Measurements from ENCODE around the gene MED22.

The MED22 gene

DNA sequence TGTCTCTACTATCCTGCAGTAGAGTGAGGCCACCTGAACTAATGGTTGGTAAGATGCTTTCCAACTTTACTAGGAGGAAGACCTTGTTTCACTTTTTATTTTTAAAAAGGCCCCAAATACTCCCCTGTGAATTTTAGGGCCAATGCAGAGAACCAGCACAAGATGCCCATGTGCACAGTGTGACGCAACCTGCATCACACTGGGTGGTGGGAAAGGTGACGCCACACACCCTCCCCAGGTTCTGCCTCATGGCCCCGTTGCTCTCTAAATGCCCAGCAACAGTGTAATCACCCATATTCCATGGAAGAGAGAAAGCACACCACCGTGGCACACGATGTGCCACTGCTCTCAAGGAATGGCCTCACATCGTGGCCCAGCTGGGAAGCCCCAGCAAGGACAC is 21.5 kb upstream of the MED22 start:
- Histone ChIP-seq H2AK5ac (ENCODE audit: low read length) (no peak overlapping the region), H3K79me1 (ENCODE audit: low read length) (peaks cover 61% of the 10 kb centered on the region), H3K79me2 (ENCODE audit: control insufficient read depth, insufficient read depth, low read length) (peaks cover 71% of the 10 kb centered on the region), H3K4me2 (ENCODE audit: low read length) (no peak overlapping the region), H2BK120ac (ENCODE audit: low read depth, low read length) (no peak overlapping the region), H3K23ac (ENCODE audit: low read length) (no peak overlapping the region), H3K4ac (ENCODE audit: low read depth, low read length) (no peak overlapping the region), H2BK15ac (replicated peaks; ENCODE audit: low read depth) (no peak overlapping the region), H3K36me3 (ENCODE audit: control insufficient read depth, insufficient read depth, low read length) (peaks cover 10% of the 10 kb centered on the region), H3K27ac (ENCODE audit: low read depth, low read length) (no peak overlapping the region), H3K27me3 (ENCODE audit: insufficient read depth, low read length, poor library complexity) (no peaks in the 10 kb centered on the region), H3K4me1 (ENCODE audit: control insufficient read depth, low read depth, low read length) (no peaks in the 10 kb centered on the region), H3K56ac (ENCODE audit: low read length) (no peak overlapping the region), H4K8ac (ENCODE audit: low read depth, low read length) (no peak overlapping the region), H2BK5ac (ENCODE audit: low read length) (no peak overlapping the region), H3K18ac (ENCODE audit: low read length) (no peak overlapping the region), H4K5ac (ENCODE audit: low read length) (no peak overlapping the region), H3K9ac (ENCODE audit: low read length) (no peak overlapping the region), H3K4me3 (ENCODE audit: low read length) (no peak overlapping the region)
- WGBS (ENCODE audit: extremely low coverage, insufficient coverage, low lambda C conversion rate): no CpG with 5 or more reads among the region's 6 CpGs
- no peak for DNase-seq

DNA sequence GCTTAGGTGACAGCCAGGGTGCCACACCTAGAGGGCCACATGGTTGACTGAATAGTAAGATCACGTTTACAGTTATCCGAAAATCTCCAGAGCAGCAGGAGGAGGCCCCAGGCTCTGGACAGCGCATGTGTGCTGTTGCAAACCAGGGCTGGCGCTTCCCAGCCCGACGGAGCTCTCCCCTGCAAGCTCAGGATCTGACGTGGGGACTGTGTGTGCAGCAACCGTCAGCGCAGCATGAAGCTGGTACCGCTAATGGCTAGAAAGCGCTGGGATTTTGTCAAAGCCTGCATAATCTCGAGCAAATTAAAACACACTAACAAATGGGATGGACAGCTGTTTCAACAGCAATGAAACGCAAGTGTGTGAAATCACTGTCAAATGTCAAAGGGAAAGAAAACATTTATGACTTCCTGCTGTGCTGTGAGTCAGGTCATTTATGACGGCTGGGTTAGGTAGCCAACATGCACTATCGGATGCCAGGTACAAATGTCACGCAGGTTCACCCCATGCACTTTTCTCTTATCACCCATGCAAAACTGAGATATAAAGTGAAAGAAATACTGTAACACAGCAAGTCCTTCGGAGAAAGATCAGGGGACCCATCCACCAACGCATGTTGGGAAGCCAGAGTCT is 20.4 kb upstream of the MED22 start:
- H3K4me3 ChIP-seq (ENCODE audit: low read length): no peak overlapping the region
- peaks cover 66% of the 10 kb centered on the region for H3K79me2 ChIP-seq (ENCODE audit: control insufficient read depth, insufficient read depth, low read length)
- no CpG with 5 or more reads among the region's 18 CpGs for WGBS (ENCODE audit: extremely low coverage, insufficient coverage, low lambda C conversion rate)
- peaks cover 14% of the 10 kb centered on the region for H3K36me3 ChIP-seq (ENCODE audit: control insufficient read depth, insufficient read depth, low read length)
- no peaks in the 10 kb centered on the region for H3K4me1 ChIP-seq (ENCODE audit: control insufficient read depth, low read depth, low read length)
- no peak overlapping the region for H3K9ac ChIP-seq (ENCODE audit: low read length)
- H3K18ac ChIP-seq (ENCODE audit: low read length): no peak overlapping the region
- DNase-seq: no peak
- H3K27me3 ChIP-seq (ENCODE audit: insufficient read depth, low read length, poor library complexity): no peaks in the 10 kb centered on the region
- no peak overlapping the region for H4K5ac ChIP-seq (ENCODE audit: low read length)
- no peak overlapping the region for H3K4ac ChIP-seq (ENCODE audit: low read depth, low read length)
- H3K79me1 ChIP-seq (ENCODE audit: low read length): peaks cover 59% of the 10 kb centered on the region
- no peak overlapping the region for H2BK15ac ChIP-seq (replicated peaks; ENCODE audit: low read depth)
- no peak overlapping the region for H2AK5ac ChIP-seq (ENCODE audit: low read length)
- H2BK5ac ChIP-seq (ENCODE audit: low read length): no peak overlapping the region
- H3K56ac ChIP-seq (ENCODE audit: low read length): no peak overlapping the region
- no peak overlapping the region for H4K8ac ChIP-seq (ENCODE audit: low read depth, low read length)
- H3K4me2 ChIP-seq (ENCODE audit: low read length): no peak overlapping the region
- H3K23ac ChIP-seq (ENCODE audit: low read length): no peak overlapping the region
- H2BK120ac ChIP-seq (ENCODE audit: low read depth, low read length): no peak overlapping the region
- H3K27ac ChIP-seq (ENCODE audit: low read depth, low read length): no peak overlapping the region

DNA sequence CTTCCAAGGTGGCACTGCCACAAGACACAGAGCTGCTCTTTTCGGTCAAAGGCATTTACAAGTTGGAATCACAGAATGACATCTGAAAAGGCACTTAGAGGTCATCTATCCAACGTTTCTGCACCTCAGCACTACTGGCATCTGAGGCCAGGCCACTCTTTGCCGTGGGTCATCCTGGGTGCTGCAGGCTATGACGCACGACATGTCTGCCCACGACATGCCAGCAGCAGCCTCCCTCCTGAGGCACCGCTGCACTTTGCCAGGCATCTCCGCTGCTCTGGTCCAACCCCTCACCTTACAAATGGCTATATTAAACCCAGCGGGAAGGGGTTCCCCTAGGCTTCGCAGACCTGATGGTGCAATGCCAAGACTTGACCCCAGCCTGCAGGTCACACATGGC is 19.8 kb upstream of the MED22 start:
- DNase-seq: no peak
- Histone ChIP-seq H3K27ac (ENCODE audit: low read depth, low read length) (no peak overlapping the region), H3K56ac (ENCODE audit: low read length) (no peak overlapping the region), H3K36me3 (ENCODE audit: control insufficient read depth, insufficient read depth, low read length) (peaks cover 18% of the 10 kb centered on the region), H4K8ac (ENCODE audit: low read depth, low read length) (no peak overlapping the region), H3K27me3 (ENCODE audit: insufficient read depth, low read length, poor library complexity) (no peaks in the 10 kb centered on the region), H3K4me3 (ENCODE audit: low read length) (no peak overlapping the region), H3K23ac (ENCODE audit: low read length) (peak overlapping the region; percentile 61), H3K79me1 (ENCODE audit: low read length) (peaks cover 56% of the 10 kb centered on the region), H2BK15ac (replicated peaks; ENCODE audit: low read depth) (no peak overlapping the region), H3K4ac (ENCODE audit: low read depth, low read length) (no peak overlapping the region), H3K18ac (ENCODE audit: low read length) (no peak overlapping the region), H2BK120ac (ENCODE audit: low read depth, low read length) (no peak overlapping the region), H3K79me2 (ENCODE audit: control insufficient read depth, insufficient read depth, low read length) (peaks cover 61% of the 10 kb centered on the region), H3K9ac (ENCODE audit: low read length) (no peak overlapping the region), H4K5ac (ENCODE audit: low read length) (no peak overlapping the region), H2AK5ac (ENCODE audit: low read length) (no peak overlapping the region), H2BK5ac (ENCODE audit: low read length) (no peak overlapping the region), H3K4me2 (ENCODE audit: low read length) (no peak overlapping the region), H3K4me1 (ENCODE audit: control insufficient read depth, low read depth, low read length) (no peaks in the 10 kb centered on the region)
- no CpG with 5 or more reads among the region's 10 CpGs for WGBS (ENCODE audit: extremely low coverage, insufficient coverage, low lambda C conversion rate)

DNA sequence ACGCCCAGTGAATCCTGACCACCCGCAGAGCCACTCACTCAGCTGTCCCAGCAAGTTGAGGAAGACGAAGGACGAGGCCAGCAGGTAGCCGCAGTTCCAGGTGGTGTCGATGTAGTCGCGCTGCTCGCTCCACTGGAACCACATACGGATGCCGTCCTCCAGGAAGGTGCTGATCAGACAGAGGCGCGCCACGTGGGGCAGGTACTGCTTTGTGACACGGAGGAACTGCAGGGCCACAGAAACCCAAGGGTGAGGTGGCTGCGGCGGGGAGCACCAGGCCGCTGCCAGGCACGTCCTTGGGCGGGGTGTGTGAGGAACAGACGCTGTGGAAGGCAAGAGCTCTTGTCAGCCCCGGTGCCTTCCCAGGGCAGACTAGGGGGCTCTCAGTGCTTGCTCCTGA is 19.3 kb upstream of the MED22 start:
- peaks cover 55% of the 10 kb centered on the region for H3K79me2 ChIP-seq (ENCODE audit: control insufficient read depth, insufficient read depth, low read length)
- no peak overlapping the region for H2BK120ac ChIP-seq (ENCODE audit: low read depth, low read length)
- no peak overlapping the region for H3K4me2 ChIP-seq (ENCODE audit: low read length)
- H3K4me1 ChIP-seq (ENCODE audit: control insufficient read depth, low read depth, low read length): no peaks in the 10 kb centered on the region
- DNase-seq: no peak
- no peak overlapping the region for H3K23ac ChIP-seq (ENCODE audit: low read length)
- no peak overlapping the region for H3K4me3 ChIP-seq (ENCODE audit: low read length)
- H3K4ac ChIP-seq (ENCODE audit: low read depth, low read length): no peak overlapping the region
- no peaks in the 10 kb centered on the region for H3K27me3 ChIP-seq (ENCODE audit: insufficient read depth, low read length, poor library complexity)
- no peak overlapping the region for H4K8ac ChIP-seq (ENCODE audit: low read depth, low read length)
- H4K5ac ChIP-seq (ENCODE audit: low read length): no peak overlapping the region
- no CpG with 5 or more reads among the region's 22 CpGs for WGBS (ENCODE audit: extremely low coverage, insufficient coverage, low lambda C conversion rate)
- no peak overlapping the region for H3K56ac ChIP-seq (ENCODE audit: low read length)
- no peak overlapping the region for H2BK15ac ChIP-seq (replicated peaks; ENCODE audit: low read depth)
- no peak overlapping the region for H3K9ac ChIP-seq (ENCODE audit: low read length)
- H2AK5ac ChIP-seq (ENCODE audit: low read length): no peak overlapping the region
- no peak overlapping the region for H3K18ac ChIP-seq (ENCODE audit: low read length)
- H3K27ac ChIP-seq (ENCODE audit: low read depth, low read length): no peak overlapping the region
- H3K79me1 ChIP-seq (ENCODE audit: low read length): peaks cover 50% of the 10 kb centered on the region
- peaks cover 15% of the 10 kb centered on the region for H3K36me3 ChIP-seq (ENCODE audit: control insufficient read depth, insufficient read depth, low read length)
- no peak overlapping the region for H2BK5ac ChIP-seq (ENCODE audit: low read length)

DNA sequence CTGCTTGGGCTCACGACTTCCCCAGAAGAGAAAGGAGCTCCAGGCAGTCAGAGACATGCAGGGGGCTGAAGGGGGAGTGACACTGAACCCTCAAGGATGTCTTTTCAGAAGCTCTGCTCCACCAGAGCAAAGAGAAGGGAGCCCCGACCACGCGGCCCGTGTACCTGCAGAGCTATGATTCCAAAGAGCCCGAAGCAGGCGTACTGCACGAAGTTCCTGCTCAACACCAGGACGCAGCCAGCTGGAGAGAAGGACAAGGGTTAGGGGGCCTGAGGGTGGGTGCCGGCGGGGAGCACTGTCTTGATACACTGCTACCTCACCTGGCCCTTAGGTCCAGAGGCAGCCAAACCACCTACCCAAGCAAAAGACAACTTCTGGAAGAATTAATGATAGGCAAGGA is 18.5 kb upstream of the MED22 start:
- no peak overlapping the region for H3K4me2 ChIP-seq (ENCODE audit: low read length)
- H3K9ac ChIP-seq (ENCODE audit: low read length): no peak overlapping the region
- no peak overlapping the region for H3K18ac ChIP-seq (ENCODE audit: low read length)
- H3K4me1 ChIP-seq (ENCODE audit: control insufficient read depth, low read depth, low read length): no peaks in the 10 kb centered on the region
- H4K5ac ChIP-seq (ENCODE audit: low read length): no peak overlapping the region
- H4K8ac ChIP-seq (ENCODE audit: low read depth, low read length): no peak overlapping the region
- no peak overlapping the region for H3K56ac ChIP-seq (ENCODE audit: low read length)
- H3K23ac ChIP-seq (ENCODE audit: low read length): no peak overlapping the region
- H2BK120ac ChIP-seq (ENCODE audit: low read depth, low read length): no peak overlapping the region
- no peaks in the 10 kb centered on the region for H3K27me3 ChIP-seq (ENCODE audit: insufficient read depth, low read length, poor library complexity)
- no peak overlapping the region for H3K4me3 ChIP-seq (ENCODE audit: low read length)
- DNase-seq: no peak
- H3K36me3 ChIP-seq (ENCODE audit: control insufficient read depth, insufficient read depth, low read length): peaks cover 15% of the 10 kb centered on the region
- no CpG with 5 or more reads among the region's 11 CpGs for WGBS (ENCODE audit: extremely low coverage, insufficient coverage, low lambda C conversion rate)
- H2BK15ac ChIP-seq (replicated peaks; ENCODE audit: low read depth): no peak overlapping the region
- H3K4ac ChIP-seq (ENCODE audit: low read depth, low read length): no peak overlapping the region
- H3K27ac ChIP-seq (ENCODE audit: low read depth, low read length): no peak overlapping the region
- peaks cover 47% of the 10 kb centered on the region for H3K79me2 ChIP-seq (ENCODE audit: control insufficient read depth, insufficient read depth, low read length)
- no peak overlapping the region for H2AK5ac ChIP-seq (ENCODE audit: low read length)
- peaks cover 44% of the 10 kb centered on the region for H3K79me1 ChIP-seq (ENCODE audit: low read length)
- H2BK5ac ChIP-seq (ENCODE audit: low read length): no peak overlapping the region
